SIG-M5 (cell line): ENCODE results near the gene FRMPD1.
"Not testable (repeated sequence)": the region's sequence is repeated elsewhere in the genome, so short reads cannot be mapped to it uniquely, and the experiment has no call there.

Experiments
- DNase-seq: peaks from one replicate; lab custom pipeline; 2025; lab: John Stamatoyannopoulos, UW

FRMPD1 gene

GRCh38 chr9:37650873-37651768 is at the start of gene FRMPD1:
Gene FRMPD1, plus strand, starts transcription at chr9:37650954. Its CDS starts 41,688 bp downstream, at chr9:37692642.
- no peak for DNase-seq

- DNase-seq, result not testable (repeated sequence)
Measured at GRCh38 chr9:37602061-37602460, 48.7 kb upstream of the FRMPD1 start.

- no peak for DNase-seq
Measured at GRCh38 chr9:37602817-37603216, 47.9 kb upstream of the FRMPD1 start.

GRCh38 chr9:37604296-37604695 is 46.5 kb upstream of the FRMPD1 start:
- DNase-seq, result no peak

GRCh38 chr9:37608250-37608649 is 42.5 kb upstream of the FRMPD1 start:
- no peak for DNase-seq

GRCh38 chr9:37609735-37610397 is 40.9 kb upstream of the FRMPD1 start:
- no peak for DNase-seq

- no peak for DNase-seq
Measured at GRCh38 chr9:37611014-37611413, 39.7 kb upstream of the FRMPD1 start.

GRCh38 chr9:37611961-37612360 is 38.8 kb upstream of the FRMPD1 start:
- DNase-seq, result no peak

- DNase-seq, result no peak
Measured at GRCh38 chr9:37617161-37617560, 33.6 kb upstream of the FRMPD1 start.

- DNase-seq, result no peak
Measured at GRCh38 chr9:37617832-37618231, 32.9 kb upstream of the FRMPD1 start.

GRCh38 chr9:37618817-37619216 is 31.9 kb upstream of the FRMPD1 start:
- DNase-seq, result no peak

GRCh38 chr9:37619806-37620205 is 30.9 kb upstream of the FRMPD1 start:
- no peak for DNase-seq

- no peak for DNase-seq
Measured at GRCh38 chr9:37620396-37620795, 30.4 kb upstream of the FRMPD1 start.

GRCh38 chr9:37621273-37622121 is 29.3 kb upstream of the FRMPD1 start:
- DNase-seq, result no peak

GRCh38 chr9:37622462-37622861 is 28.3 kb upstream of the FRMPD1 start:
- DNase-seq, result no peak

- no peak for DNase-seq
Measured at GRCh38 chr9:37623267-37623666, 27.5 kb upstream of the FRMPD1 start.

GRCh38 chr9:37624073-37624472 is 26.7 kb upstream of the FRMPD1 start:
- DNase-seq, result no peak

GRCh38 chr9:37625036-37625757 is 25.6 kb upstream of the FRMPD1 start:
- no peak for DNase-seq

- no peak for DNase-seq
Measured at GRCh38 chr9:37625758-37626147, 25.0 kb upstream of the FRMPD1 start.

- DNase-seq, result no peak
Measured at GRCh38 chr9:37626708-37627292, 24.0 kb upstream of the FRMPD1 start.

GRCh38 chr9:37632479-37632878 is 18.3 kb upstream of the FRMPD1 start:
- no peak for DNase-seq
